ENCODE data around the gene CEP164.

- TF ChIP-seq CTCF (IDR thresholded peaks at IDR 0.05; ENCODE audit: insufficient read depth, low read depth, low read length) (no peak), EZH2 (IDR thresholded peaks at IDR 0.05; ENCODE audit: insufficient read depth, low read length) (no peak)
Measured at GRCh38 chr11:117299351-117300282, 28.0 kb upstream of the CEP164 start.

Data from astrocyte (in vitro differentiated cells and primary cell).